Upper lobe of left lung (tissue), 6 donors: ENCODE results near the gene PXMP4. TPM values are rescaled to one million over a fixed set of nuclear protein-coding genes. Genes with fewer than 3 reads are reported as not detected.
"Not testable (repeated sequence)": the region's sequence is repeated elsewhere in the genome, so short reads cannot be mapped to it uniquely, and the experiment has no call there.

ENCODE experiments used
- ATAC-seq, 2 donors: fragments of 200-7000 bp; cut with Tn5 transposase; one replicate each; pipeline ENCODE4 v1.9.1; 2022; ENCODE audit warnings: mild to moderate bottlenecking in 2 of 2, moderate library complexity in 2 of 2; ENCODE audit not compliant: low FRiP score in 2 of 2
- DNase-seq, 2 donors: peaks; one replicate each; pipeline ENCODE4 v3.0.0-alpha.2; 2019 to 2020
- H3K27ac ChIP-seq, 4 donors: fragments of 200-600 bp; sonication (generic); one replicate each; pipeline ENCODE4 v1.5.1; 2016 to 2019
- H3K27me3 ChIP-seq, 4 donors: fragments of 200-600 bp; sonication (generic); one replicate each; pipeline ENCODE4 v1.5.1; 2017 to 2019
- H3K36me3 ChIP-seq, 4 donors: fragments of 200-600 bp; sonication (generic); one replicate each; pipeline ENCODE4 v1.5.1; 2016 to 2019
- H3K4me1 ChIP-seq, 4 donors: fragments of 200-600 bp; sonication (generic); one replicate each; pipeline ENCODE4 v1.5.1; 2018 to 2019
- H3K4me3 ChIP-seq, 4 donors: fragments of 200-600 bp; sonication (generic); one replicate each; pipeline ENCODE4 v1.5.1; 2017 to 2019; ENCODE audit warnings: mild to moderate bottlenecking in 2 of 4, moderate library complexity in 1 of 4
- H3K9me3 ChIP-seq, 4 donors: fragments of 200-600 bp; sonication (generic); one replicate each; pipeline ENCODE4 v1.5.1; 2018 to 2019
- CTCF ChIP-seq, 6 experiments: fragments of 450-650 bp in 4 of 6; fragments of 200-600 bp in 2 of 6; sonication (generic) in 2 of 6; IDR thresholded peaks; one replicate each; pipeline ENCODE4 v1.5.1; 2016 to 2019; ENCODE audit warnings: antibody characterized with exemption in 6 of 6
- EP300 ChIP-seq, 4 donors: sonication (generic); formaldehyde crosslinking; IDR thresholded peaks; one replicate each; pipeline ENCODE4 v1.5.1; 2017; ENCODE audit warnings: antibody characterized with exemption in 4 of 4, control low read depth in 2 of 4
- POLR2A ChIP-seq, 4 donors: fragments of 450-650 bp; IDR thresholded peaks; one replicate each; pipeline ENCODE4 v1.5.1; 2016 to 2017; ENCODE audit warnings: antibody characterized with exemption in 4 of 4, mild to moderate bottlenecking in 2 of 4
- POLR2AphosphoS5 ChIP-seq, 2 donors: sonication (generic); formaldehyde crosslinking; IDR thresholded peaks; one replicate each; pipeline ENCODE4 v1.5.1; 2017; ENCODE audit warnings: antibody characterized with exemption in 2 of 2
- WGBS, 2 donors: methylation state at CpG; one replicate each; pipeline ENCODE4 v1.1.5; 2017 to 2018; 5-methylcytosine and 5-hydroxymethylcytosine counted together
- total RNA-seq, 6 donors: library from RNA; depleted of rRNA in 4 of 6; stranded (reverse); fragments of >200 nt in 4 of 6; gene quantifications; one replicate each; pipeline versions ENCODE4 v1.1.0 to v1.2.1, GENCODE V29; 2016 to 2021
- donor health status: DM: no; HTN: no; CAD: no; lungs with moderate emphysema.
- donor health status: DM: no; HTN: yes; CAD: no; lungs with severe emphysema.

PXMP4 gene
- total RNA-seq, 6 donors from 2014 or later, result 18.4 to 80.2 (median 29.8) TPM

GRCh38 chr20:33701629-33702450, 18.3 kb downstream of the PXMP4 start:
- DNase-seq (no peak), ATAC-seq (no peak)
- Histone ChIP-seq H3K27ac (no peak overlapping the region), H3K9me3 (no peaks in the 10 kb centered on the region), H3K4me3 (no peak overlapping the region), H3K4me1 (peaks cover 0 to 12% (median 4%) of the 10 kb centered on the region in 4 donors), H3K27me3 (no peaks in the 10 kb centered on the region), H3K36me3 (peaks cover 0 to 11% (median 8%) of the 10 kb centered on the region in 4 donors)
- 88 to 90% methylated on average over 11 to 20 of the region's 27 CpGs for WGBS, 2 donors
- TF ChIP-seq POLR2AphosphoS5 (IDR thresholded peaks at IDR 0.05), result no peak

GRCh38 chr20:33700696-33701441, 19.2 kb downstream of the PXMP4 start:
- not testable (repeated sequence) for H3K9me3 ChIP-seq, ATAC-seq, H3K27me3 ChIP-seq, H3K36me3 ChIP-seq, H3K27ac ChIP-seq, H3K4me3 ChIP-seq
- peaks cover 0 to 12% (median 4%) of the 10 kb centered on the region in 4 donors for H3K4me1 ChIP-seq
- WGBS, 2 donors, result 88% methylated on average over 17 to 20 of the region's 45 CpGs
- peak in 1 of 2 donors; percentile 70 for DNase-seq

- not testable (repeated sequence) for ATAC-seq, H3K27me3 ChIP-seq, H3K27ac ChIP-seq, H3K4me3 ChIP-seq, H3K9me3 ChIP-seq, H3K36me3 ChIP-seq
- peak in 1 of 2 donors; percentile 69 for DNase-seq
- peaks cover 5 to 21% (median 10%) of the 10 kb centered on the region in 4 donors for H3K4me1 ChIP-seq
- 95% methylated on average over 15 of the region's 27 CpGs; no CpG with 5 or more reads in 1 of the 2 donors for WGBS, 2 donors
Observed at GRCh38 chr20:33698966-33699365, 21.1 kb downstream of the PXMP4 start.

GRCh38 chr20:33697129-33697528, 23.0 kb downstream of the PXMP4 start:
- Histone ChIP-seq H3K4me3 (no peak overlapping the region), H3K4me1 (peaks cover 3 to 15% (median 12%) of the 10 kb centered on the region in 4 donors), H3K27me3 (no peaks in the 10 kb centered on the region), H3K36me3 (no peaks in the 10 kb centered on the region), H3K27ac (no peak overlapping the region), H3K9me3 (no peaks in the 10 kb centered on the region)
- DNase-seq, result no peak
- TF ChIP-seq POLR2A (IDR thresholded peaks at IDR 0.05) (no peak), CTCF (IDR thresholded peaks at IDR 0.05) (no peak), POLR2AphosphoS5 (IDR thresholded peaks at IDR 0.05) (no peak), EP300 (IDR thresholded peaks at IDR 0.05) (no peak)
- WGBS, 2 donors, result 93 to 94% methylated on average over 8 of the region's 8 CpGs
- peak in 1 of 2 donors; percentile 86 for ATAC-seq

GRCh38 chr20:33696448-33696847, 23.7 kb downstream of the PXMP4 start:
- H3K4me3 ChIP-seq, result no peak overlapping the region
- H3K36me3 ChIP-seq, result no peaks in the 10 kb centered on the region
- H3K27ac ChIP-seq, result no peak overlapping the region
- H3K9me3 ChIP-seq, result no peaks in the 10 kb centered on the region
- H3K27me3 ChIP-seq, result no peaks in the 10 kb centered on the region
- peaks cover 3 to 15% (median 12%) of the 10 kb centered on the region in 4 donors for H3K4me1 ChIP-seq
- ATAC-seq (no peak), DNase-seq (no peak)
- TF ChIP-seq POLR2AphosphoS5 (IDR thresholded peaks at IDR 0.05) (no peak), EP300 (IDR thresholded peaks at IDR 0.05) (no peak), POLR2A (IDR thresholded peaks at IDR 0.05) (no peak), CTCF (IDR thresholded peaks at IDR 0.05) (no peak)
- 81 to 85% methylated on average over 4 of the region's 4 CpGs for WGBS, 2 donors

GRCh38 chr20:33694639-33695012, 25.5 kb downstream of the PXMP4 start:
- WGBS, 2 donors, result 72 to 74% methylated on average over 6 of the region's 6 CpGs
- TF ChIP-seq CTCF (IDR thresholded peaks at IDR 0.05) (no peak), POLR2AphosphoS5 (IDR thresholded peaks at IDR 0.05) (no peak), POLR2A (IDR thresholded peaks at IDR 0.05) (no peak), EP300 (IDR thresholded peaks at IDR 0.05) (no peak)

More at GRCh38 chr20:33694639-33695012, 25.5 kb downstream of the PXMP4 start:
- no peaks in the 10 kb centered on the region for H3K36me3 ChIP-seq
- peaks cover 3 to 15% (median 12%) of the 10 kb centered on the region in 4 donors for H3K4me1 ChIP-seq
- no peaks in the 10 kb centered on the region for H3K27me3 ChIP-seq
- peak overlapping the region; percentile 23 to 76 (median 58) for H3K27ac ChIP-seq
- H3K9me3 ChIP-seq, result no peaks in the 10 kb centered on the region
- ATAC-seq (peak in 1 of 2 donors; percentile 63), DNase-seq (no peak)
- H3K4me3 ChIP-seq, result no peak overlapping the region
